ENCODE results near the gene WBP2. TPM values are rescaled to one million over a fixed set of nuclear protein-coding genes. Genes with fewer than 3 reads are reported as not detected.

WBP2 gene
- total and polyA plus RNA-seq, 2 experiments from 2014 or later = 29.0 to 129 TPM

GRCh38 chr17:75824666-75825065 lies 30.5 kb downstream of the WBP2 start:
- no peaks in the 10 kb centered on the region for H4K20me1 ChIP-seq (ENCODE audit: insufficient read depth, poor library complexity, severe bottlenecking)
- peaks cover 27% of the 10 kb centered on the region for H3K4me1 ChIP-seq (ENCODE audit: insufficient read depth)
- TF ChIP-seq EZH2 (IDR thresholded peaks at IDR 0.05; ENCODE audit: borderline replicate concordance) (no peak), EZH2phosphoT487 (IDR thresholded peaks at IDR 0.05; ENCODE audit: low read depth, severe bottlenecking, unreplicated experiment) (no peak)
- TF ChIP-seq, protein P1, sequence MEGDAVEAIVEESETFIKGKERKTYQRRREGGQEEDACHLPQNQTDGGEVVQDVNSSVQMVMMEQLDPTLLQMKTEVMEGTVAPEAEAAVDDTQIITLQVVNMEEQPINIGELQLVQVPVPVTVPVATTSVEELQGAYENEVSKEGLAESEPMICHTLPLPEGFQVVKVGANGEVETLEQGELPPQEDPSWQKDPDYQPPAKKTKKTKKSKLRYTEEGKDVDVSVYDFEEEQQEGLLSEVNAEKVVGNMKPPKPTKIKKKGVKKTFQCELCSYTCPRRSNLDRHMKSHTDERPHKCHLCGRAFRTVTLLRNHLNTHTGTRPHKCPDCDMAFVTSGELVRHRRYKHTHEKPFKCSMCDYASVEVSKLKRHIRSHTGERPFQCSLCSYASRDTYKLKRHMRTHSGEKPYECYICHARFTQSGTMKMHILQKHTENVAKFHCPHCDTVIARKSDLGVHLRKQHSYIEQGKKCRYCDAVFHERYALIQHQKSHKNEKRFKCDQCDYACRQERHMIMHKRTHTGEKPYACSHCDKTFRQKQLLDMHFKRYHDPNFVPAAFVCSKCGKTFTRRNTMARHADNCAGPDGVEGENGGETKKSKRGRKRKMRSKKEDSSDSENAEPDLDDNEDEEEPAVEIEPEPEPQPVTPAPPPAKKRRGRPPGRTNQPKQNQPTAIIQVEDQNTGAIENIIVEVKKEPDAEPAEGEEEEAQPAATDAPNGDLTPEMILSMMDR (IDR thresholded peaks at IDR 0.05; ENCODE audit: poor library complexity) = no peak
- H3K9me2 ChIP-seq (replicated peaks; ENCODE audit: insufficient read depth) = no peaks in the 10 kb centered on the region
- no peak overlapping the region for H3K4me3 ChIP-seq
- no peak overlapping the region for H2AFZ ChIP-seq
- no peaks in the 10 kb centered on the region for H3K79me2 ChIP-seq
- H3K27me3 ChIP-seq = no peaks in the 10 kb centered on the region
- H3K9me3 ChIP-seq (ENCODE audit: low read depth) = no peaks in the 10 kb centered on the region
- no peak for DNase-seq (ENCODE audit: low spot score)
- no peaks in the 10 kb centered on the region for H3K36me3 ChIP-seq (replicated peaks; ENCODE audit: insufficient read depth, low read depth)
- H3K27ac ChIP-seq = peak overlapping the region; percentile 63
- WGBS (ENCODE audit: low lambda C conversion rate, missing lambda C conversion rate) = 50% methylated on average over 1 of the region's 2 CpGs
- no peak overlapping the region for H3K4me2 ChIP-seq

GRCh38 chr17:75824050-75824552 lies 31.0 kb downstream of the WBP2 start:
- Histone ChIP-seq H3K27me3 (no peaks in the 10 kb centered on the region), H4K20me1 (ENCODE audit: insufficient read depth, poor library complexity, severe bottlenecking) (no peaks in the 10 kb centered on the region), H3K27ac (no peak overlapping the region), H3K36me3 (replicated peaks; ENCODE audit: insufficient read depth, low read depth) (no peaks in the 10 kb centered on the region), H3K79me2 (no peaks in the 10 kb centered on the region), H3K4me3 (no peak overlapping the region), H2AFZ (no peak overlapping the region), H3K4me1 (ENCODE audit: insufficient read depth) (peaks cover 27% of the 10 kb centered on the region), H3K9me2 (replicated peaks; ENCODE audit: insufficient read depth) (no peaks in the 10 kb centered on the region), H3K4me2 (no peak overlapping the region), H3K9me3 (ENCODE audit: low read depth) (no peaks in the 10 kb centered on the region)
- WGBS (ENCODE audit: low lambda C conversion rate, missing lambda C conversion rate) = 98% methylated on average over 13 of the region's 13 CpGs
- TF ChIP-seq, protein P1 (IDR thresholded peaks at IDR 0.05; ENCODE audit: poor library complexity) = no peak
- no peak for TF ChIP-seq EZH2 (IDR thresholded peaks at IDR 0.05; ENCODE audit: borderline replicate concordance)
- TF ChIP-seq EZH2phosphoT487 (IDR thresholded peaks at IDR 0.05; ENCODE audit: low read depth, severe bottlenecking, unreplicated experiment) = no peak
- no peak for DNase-seq (ENCODE audit: low spot score)

- TF ChIP-seq, protein P1 (IDR thresholded peaks at IDR 0.05; ENCODE audit: poor library complexity) = no peak
- no peak for TF ChIP-seq EZH2 (IDR thresholded peaks at IDR 0.05; ENCODE audit: borderline replicate concordance)
- TF ChIP-seq EZH2phosphoT487 (IDR thresholded peaks at IDR 0.05; ENCODE audit: low read depth, severe bottlenecking, unreplicated experiment) = no peak
- WGBS (ENCODE audit: low lambda C conversion rate, missing lambda C conversion rate) = 95% methylated on average over 27 of the region's 28 CpGs
- no peaks in the 10 kb centered on the region for H3K9me3 ChIP-seq (ENCODE audit: low read depth)
- H3K27ac ChIP-seq = no peak overlapping the region
- peaks cover 27% of the 10 kb centered on the region for H3K4me1 ChIP-seq (ENCODE audit: insufficient read depth)
- no peaks in the 10 kb centered on the region for H4K20me1 ChIP-seq (ENCODE audit: insufficient read depth, poor library complexity, severe bottlenecking)
- no peak overlapping the region for H2AFZ ChIP-seq
- H3K9me2 ChIP-seq (replicated peaks; ENCODE audit: insufficient read depth) = no peaks in the 10 kb centered on the region
- H3K4me3 ChIP-seq = no peak overlapping the region
- no peaks in the 10 kb centered on the region for H3K27me3 ChIP-seq
- no peak overlapping the region for H3K4me2 ChIP-seq
- no peak for DNase-seq (ENCODE audit: low spot score)
- H3K79me2 ChIP-seq = no peaks in the 10 kb centered on the region
- no peaks in the 10 kb centered on the region for H3K36me3 ChIP-seq (replicated peaks; ENCODE audit: insufficient read depth, low read depth)
These were observed 31.7 kb downstream of the WBP2 start for GRCh38 chr17:75823257-75824041.

Data from hepatocyte (in vitro differentiated cells).